SU-DHL-6 (cell line): Measurements from ENCODE around the gene QPCT.
A peak's percentile ranks its signal among the peaks of the same experiment; 100 is the strongest.

Experiments used
- H2AFZ ChIP-seq: fragments of 200-600 bp; sonication (generic); 2 replicates; pipeline ENCODE4 v1.6.1; 2014; ENCODE audit warnings: low read depth, mild to moderate bottlenecking, moderate library complexity, mixed read lengths, antibody characterized with exemption, low read length; ENCODE audit not compliant: severe bottlenecking
- H3F3A ChIP-seq: fragments of 200-600 bp; shearing (Covaris generic); 2 replicates; pipeline ENCODE4 v1.6.0; 2016; ENCODE audit warnings: antibody characterized with exemption, mild to moderate bottlenecking; ENCODE audit not compliant: insufficient read depth
- H3K27ac ChIP-seq: fragments of 200-600 bp; sonication (generic); 2 replicates; pipeline ENCODE4 v1.5.1; 2016; ENCODE audit warnings: low read depth, mild to moderate bottlenecking, low read length, moderate library complexity, mixed read lengths
- H3K27me3 ChIP-seq: fragments of 200-600 bp; sonication (generic), shearing (Covaris generic); 2 replicates; pipeline ENCODE4 v1.6.0; 2014; ENCODE audit warnings: mild to moderate bottlenecking, low read length
- H3K36me3 ChIP-seq: fragments of 200-600 bp; sonication (generic); 2 replicates; pipeline ENCODE4 v1.6.1; 2014; ENCODE audit warnings: mild to moderate bottlenecking, low read length, mixed read lengths
- H3K4me2 ChIP-seq: fragments of 300-600, 200-600 bp; shearing (Covaris generic), sonication (generic); 2 replicates; pipeline ENCODE4 v1.6.0; 2014; ENCODE audit warnings: low read length, low read depth, mild to moderate bottlenecking; ENCODE audit not compliant: poor library complexity, severe bottlenecking
- H3K4me3 ChIP-seq: fragments of 200-600 bp; sonication (generic); 2 replicates; pipeline ENCODE4 v1.5.1; 2014; ENCODE audit warnings: antibody characterized with exemption, low read length, mild to moderate bottlenecking, mixed read lengths; ENCODE audit not compliant: insufficient read depth, poor library complexity, severe bottlenecking
- H3K79me2 ChIP-seq: fragments of 200-600 bp; sonication (generic); 2 replicates; pipeline ENCODE4 v1.6.1; 2014; ENCODE audit warnings: mild to moderate bottlenecking, low read length, moderate library complexity; ENCODE audit not compliant: insufficient read depth
- H3K9ac ChIP-seq: fragments of 200-600 bp; sonication (generic); 2 replicates; pipeline ENCODE4 v1.7.0; 2014; ENCODE audit warnings: mild to moderate bottlenecking, low read length
- H3K9me2 ChIP-seq: fragments of 200-600 bp; sonication (generic); replicated peaks from 2 replicates; pipeline ENCODE4 v1.6.1; 2014; ENCODE audit warnings: low read length; ENCODE audit not compliant: insufficient read depth
- H3K9me3 ChIP-seq: fragments of 200-600 bp; sonication (generic); 2 replicates; pipeline ENCODE4 v1.6.1; 2014; ENCODE audit warnings: low read length, mixed read lengths; ENCODE audit not compliant: insufficient read depth
- H4K20me1 ChIP-seq: fragments of 200-600 bp; sonication (generic); 2 replicates; pipeline ENCODE4 v1.6.1; 2014; ENCODE audit warnings: low read depth, mild to moderate bottlenecking, antibody characterized with exemption, low read length, moderate library complexity, mixed read lengths
- CTCF ChIP-seq: fragments of 200-600 bp; sonication (generic); IDR thresholded peaks from one replicate; pipeline ENCODE4 v1.5.1; 2017; ENCODE audit warnings: antibody characterized with exemption, mild to moderate bottlenecking, low read length, moderate library complexity; ENCODE audit not compliant: insufficient read depth, poor library complexity, severe bottlenecking
- EZH2phosphoT487 ChIP-seq: fragments of 200-600 bp; sonication (generic), shearing (Covaris generic); conservative IDR thresholded peaks from 2 replicates; pipeline ENCODE4 v1.6.1; 2018; ENCODE audit warnings: mild to moderate bottlenecking, antibody characterized with exemption, low read length, moderate library complexity, mixed read lengths

The QPCT gene

DNA sequence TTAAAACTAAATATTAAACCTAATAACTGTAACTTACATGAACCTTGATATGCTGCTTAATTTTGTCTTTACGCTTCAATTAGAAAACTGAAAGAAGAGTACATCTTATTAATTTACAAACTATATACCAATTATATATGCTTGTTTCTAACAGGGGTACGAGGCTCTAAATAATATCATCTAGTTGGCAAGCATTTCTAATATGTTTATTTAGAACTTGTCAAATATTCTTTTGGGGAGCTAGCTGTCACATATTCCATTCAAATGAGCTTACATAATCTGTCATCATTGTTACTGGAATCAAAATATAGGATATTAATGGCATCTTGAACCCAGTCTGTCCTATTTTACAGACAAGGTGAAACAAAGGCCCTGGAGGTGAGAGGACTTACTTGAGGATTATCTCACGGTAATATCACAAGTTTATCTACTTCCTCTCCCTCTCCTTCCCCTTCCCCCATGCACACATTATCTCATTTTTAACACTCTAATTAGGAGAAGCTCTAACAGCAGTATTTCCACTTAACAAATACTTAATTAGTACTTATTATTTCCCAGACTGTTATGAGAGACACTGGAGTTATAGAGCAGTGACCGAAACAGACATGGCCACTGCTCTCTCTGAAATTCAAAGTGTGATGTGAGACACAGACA, 23.3 kb upstream of the QPCT start:
- H3K4me3 ChIP-seq = peak overlapping the region; percentile 98
- no peaks in the 10 kb centered on the region for H3K9me2 ChIP-seq
- peak overlapping the region; percentile 98 for H3K4me2 ChIP-seq
- H4K20me1 ChIP-seq = peaks cover 16% of the 10 kb centered on the region
- TF ChIP-seq CTCF (no peak), EZH2phosphoT487 (no peak)
- H3K9ac ChIP-seq = peak overlapping the region; percentile 89
- no peaks in the 10 kb centered on the region for H3K9me3 ChIP-seq
- peaks cover 39% of the 10 kb centered on the region for H3F3A ChIP-seq
- H2AFZ ChIP-seq = no peak overlapping the region
- H3K27ac ChIP-seq = peak overlapping the region; percentile 81
- peaks cover 80% of the 10 kb centered on the region for H3K79me2 ChIP-seq
- no peaks in the 10 kb centered on the region for H3K27me3 ChIP-seq
- H3K36me3 ChIP-seq = peaks cover 27% of the 10 kb centered on the region

- no peaks in the 10 kb centered on the region for H3K9me2 ChIP-seq
- peak overlapping the region; percentile 81 for H3K27ac ChIP-seq
- H3K4me2 ChIP-seq = peak overlapping the region; percentile 98
Observed at GRCh38 chr2:37322368-37322767, 22.1 kb upstream of the QPCT start.

GRCh38 chr2:37323176-37323780, 21.2 kb upstream of the QPCT start:
- H3K4me2 ChIP-seq = peak overlapping the region; percentile 98
- no peaks in the 10 kb centered on the region; the same call in 1 of the 2 replicates for H4K20me1 ChIP-seq
- TF ChIP-seq EZH2phosphoT487 (no peak), CTCF (no peak)
- H3K9me3 ChIP-seq = no peaks in the 10 kb centered on the region
- H3K27ac ChIP-seq = peak overlapping the region; percentile 81
- H3K4me3 ChIP-seq = peak overlapping the region; percentile 98
- peaks cover 42% of the 10 kb centered on the region for H3F3A ChIP-seq
- H3K36me3 ChIP-seq = peaks cover 14% of the 10 kb centered on the region
- H3K27me3 ChIP-seq = no peaks in the 10 kb centered on the region
- H3K9ac ChIP-seq = peak overlapping the region; percentile 89
- no peaks in the 10 kb centered on the region for H3K9me2 ChIP-seq
- no peak overlapping the region for H2AFZ ChIP-seq
- peaks cover 59% of the 10 kb centered on the region for H3K79me2 ChIP-seq

More at GRCh38 chr2:37322368-37322767, 22.1 kb upstream of the QPCT start:
- no peaks in the 10 kb centered on the region for H3K27me3 ChIP-seq
- H3K79me2 ChIP-seq = peaks cover 68% of the 10 kb centered on the region
- TF ChIP-seq EZH2phosphoT487 (no peak), CTCF (no peak)
- H3F3A ChIP-seq = peaks cover 42% of the 10 kb centered on the region
- H3K9me3 ChIP-seq = no peaks in the 10 kb centered on the region
- H4K20me1 ChIP-seq = peaks cover 9% of the 10 kb centered on the region
- H3K4me3 ChIP-seq = peak overlapping the region; percentile 98
- no peak overlapping the region for H2AFZ ChIP-seq
- H3K9ac ChIP-seq = peak overlapping the region; percentile 89
- peaks cover 15% of the 10 kb centered on the region for H3K36me3 ChIP-seq
